HG03469 (cell line): ENCODE results near the gene RBMS1.
"Not testable (repeated sequence)": the region's sequence is repeated elsewhere in the genome, so short reads cannot be mapped to it uniquely, and the experiment has no call there.

Experiments used
- ATAC-seq: cut with Tn5 transposase; IDR thresholded peaks from one replicate; pipeline ENCODE4 v1.9.1; 2021; ENCODE audit warnings: mild to moderate bottlenecking, moderate library complexity, moderate number of reproducible peaks; ENCODE audit not compliant: unreplicated experiment

The RBMS1 gene

GRCh38 chr2:160472839-160473251, 20.8 kb downstream of the RBMS1 start:
- ATAC-seq, result no peak

GRCh38 chr2:160471950-160472349, 21.7 kb downstream of the RBMS1 start:
- no peak for ATAC-seq

DNA sequence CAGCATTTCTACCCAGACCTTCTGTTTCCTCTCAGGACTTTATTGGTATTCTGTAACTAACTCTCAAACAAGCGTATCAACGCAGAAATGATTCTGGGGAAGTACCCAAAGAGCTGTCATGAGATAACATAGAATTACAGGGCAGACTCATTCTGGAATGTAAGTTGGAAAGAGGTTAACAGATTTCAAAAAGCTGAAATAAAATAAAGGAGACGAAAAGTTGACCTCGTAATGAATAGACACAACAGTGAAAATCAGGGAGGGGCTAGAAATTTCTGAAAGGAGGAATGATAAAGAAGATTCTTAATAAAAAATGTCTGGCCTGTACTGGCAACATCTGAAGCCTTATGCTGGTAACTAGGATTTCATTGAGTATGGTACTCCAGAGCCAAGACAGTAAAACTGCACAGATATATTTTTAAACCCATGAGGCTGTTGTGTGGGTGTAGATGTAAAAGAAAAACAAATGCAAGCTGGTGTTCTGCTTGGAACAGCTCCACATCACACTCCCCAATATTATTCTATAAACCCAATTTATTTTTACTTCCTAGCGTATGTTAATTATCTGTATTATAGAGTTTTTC, 23.9 kb downstream of the RBMS1 start:
- ATAC-seq, result no peak

DNA sequence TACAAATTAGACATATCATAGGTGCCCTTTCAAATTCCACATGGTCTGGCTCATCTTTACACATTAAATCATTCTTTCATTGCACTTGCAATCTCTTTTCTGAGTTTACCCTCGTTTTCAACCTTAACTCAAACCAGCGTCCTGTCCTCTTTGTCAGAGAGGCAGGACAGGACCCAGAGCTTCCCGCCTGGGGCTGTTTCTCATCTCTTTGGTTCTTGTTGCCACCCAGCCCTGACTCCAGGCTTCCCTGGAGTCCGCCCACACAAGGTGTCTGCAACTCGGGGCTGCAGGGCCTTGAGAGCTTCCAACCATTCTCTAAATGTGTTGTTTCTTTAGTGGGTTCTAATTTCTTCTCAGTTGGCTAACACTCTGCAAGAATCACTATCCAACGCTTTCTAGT, 24.4 kb downstream of the RBMS1 start:
- no peak for ATAC-seq

DNA sequence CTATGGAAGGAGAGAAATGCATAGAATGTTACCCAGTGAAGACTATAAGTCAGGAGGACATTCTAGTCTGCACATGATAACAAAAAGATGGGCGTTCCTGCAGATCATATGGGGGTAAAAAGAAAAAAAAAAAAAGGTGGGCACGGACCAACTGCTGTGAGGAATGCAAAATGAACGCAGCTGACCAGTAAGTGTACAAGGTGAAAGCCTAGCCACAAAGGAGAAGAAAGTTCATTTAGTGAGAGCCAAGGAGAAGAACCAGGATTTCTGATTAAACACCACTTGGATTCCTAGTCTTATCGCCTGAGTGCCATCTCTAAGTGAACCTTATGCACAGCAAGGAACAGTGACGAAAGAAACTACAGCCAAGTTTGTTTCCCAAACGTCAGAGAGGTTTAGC, 26.5 kb downstream of the RBMS1 start:
- ATAC-seq, result no peak

- ATAC-seq, result no peak
Observed at GRCh38 chr2:160465406-160465805, 28.2 kb downstream of the RBMS1 start.

- no peak for ATAC-seq
Observed at GRCh38 chr2:160465002-160465401, 28.6 kb downstream of the RBMS1 start.

- ATAC-seq, result no peak
Observed at GRCh38 chr2:160464017-160464416, 29.6 kb downstream of the RBMS1 start.

DNA sequence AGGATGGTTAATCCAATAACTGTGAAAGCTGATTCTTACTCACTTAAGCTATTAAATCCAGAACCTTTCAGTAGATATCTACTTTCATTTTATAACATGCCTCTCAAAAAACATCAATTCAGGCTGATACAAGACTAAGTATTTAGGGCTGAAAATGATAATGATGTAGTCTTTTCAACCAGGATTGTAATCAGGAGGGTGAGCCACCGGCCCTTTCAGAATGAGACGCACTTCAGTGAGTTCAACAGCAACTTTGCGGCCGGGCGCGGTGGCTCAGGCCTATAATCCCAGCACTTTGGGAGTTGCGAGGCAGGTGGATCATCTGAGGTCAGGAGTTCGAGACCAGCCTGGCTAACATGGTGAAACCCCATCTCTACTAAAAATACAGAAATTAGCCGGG, 30.4 kb downstream of the RBMS1 start:
- ATAC-seq, result no peak

- no peak for ATAC-seq
Observed at GRCh38 chr2:160460333-160460731, 33.3 kb downstream of the RBMS1 start.

- ATAC-seq, result no peak
Observed at GRCh38 chr2:160459538-160460332, 33.9 kb downstream of the RBMS1 start.

DNA sequence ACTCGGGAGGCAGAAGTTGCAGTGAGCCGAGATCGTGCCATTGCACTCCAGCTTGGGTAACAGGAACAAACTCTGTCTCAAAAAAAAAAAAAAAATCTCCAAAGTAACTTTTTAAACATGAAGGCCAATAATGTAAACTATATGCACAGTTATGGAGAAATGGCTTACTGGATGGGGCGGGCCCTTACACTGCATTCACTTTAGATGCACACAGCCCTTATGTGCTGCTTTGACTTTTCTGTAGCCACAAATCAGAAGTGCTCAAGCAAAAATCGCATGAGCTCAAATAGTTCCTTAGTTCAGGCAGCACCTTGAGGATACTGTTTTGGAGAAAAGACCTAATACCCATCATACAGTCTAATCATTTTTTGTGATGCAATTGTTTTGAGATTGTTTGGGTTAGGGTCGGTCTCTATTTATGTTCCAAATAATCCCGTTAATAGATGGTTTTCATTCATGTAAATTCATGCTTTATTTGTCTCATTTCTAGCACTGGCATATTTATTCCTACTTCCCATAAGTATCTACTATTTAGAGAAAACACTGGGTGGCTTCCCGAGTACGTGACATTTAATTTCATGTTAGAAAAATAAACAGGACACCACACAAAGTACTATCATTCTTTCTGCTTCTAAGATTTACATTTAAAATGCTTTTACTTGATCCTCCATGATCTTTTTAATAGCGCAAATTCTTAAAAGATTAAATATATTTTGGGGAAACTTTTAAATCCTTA, 34.7 kb downstream of the RBMS1 start:
- ATAC-seq, result no peak

- no peak for ATAC-seq
Observed at GRCh38 chr2:160457588-160457987, 36.0 kb downstream of the RBMS1 start.

- no peak for ATAC-seq
Observed at GRCh38 chr2:160454070-160454797, 39.4 kb downstream of the RBMS1 start.

- no peak for ATAC-seq
Observed at GRCh38 chr2:160453111-160453820, 40.3 kb downstream of the RBMS1 start.

DNA sequence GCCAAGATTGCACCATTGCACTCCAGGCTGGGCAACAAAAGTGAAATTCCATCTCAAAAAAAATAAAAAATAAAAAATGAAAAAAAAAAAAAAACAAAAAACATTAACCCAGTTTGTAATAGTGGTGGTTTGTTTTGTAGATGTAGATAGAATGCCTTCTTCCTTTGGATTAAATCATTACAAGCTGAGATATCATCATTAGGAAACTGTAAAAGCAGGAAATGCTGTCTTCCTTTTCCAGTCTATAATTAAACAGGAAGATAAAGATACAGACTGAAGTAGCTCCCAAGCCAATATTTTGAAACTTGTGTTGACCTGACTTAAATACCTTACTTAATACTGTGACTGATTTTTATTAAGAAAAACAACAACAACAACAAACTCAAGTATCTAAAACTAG, 43.1 kb downstream of the RBMS1 start:
- ATAC-seq, result no peak

DNA sequence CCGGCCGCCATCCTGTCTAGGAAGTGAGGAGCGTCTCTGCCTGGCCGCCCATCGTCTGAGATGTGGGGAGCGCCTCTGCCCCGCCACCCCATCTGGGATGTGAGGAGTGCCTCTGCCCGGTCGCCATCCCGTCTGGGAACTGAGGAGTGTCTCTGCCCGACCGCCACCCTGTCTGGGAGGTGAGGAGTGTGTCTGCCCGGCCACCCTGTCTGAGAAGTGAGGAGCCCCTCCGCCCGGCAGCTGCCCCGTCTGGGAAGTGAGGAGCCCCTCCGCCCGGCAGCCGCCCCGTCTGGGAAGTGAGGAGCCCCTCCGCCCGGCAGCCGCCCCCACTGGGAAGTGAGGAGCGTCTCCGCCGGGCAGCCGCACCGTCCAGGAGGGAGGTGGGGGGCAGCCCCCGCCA, 44.8 kb downstream of the RBMS1 start:
- not testable (repeated sequence) for ATAC-seq

DNA sequence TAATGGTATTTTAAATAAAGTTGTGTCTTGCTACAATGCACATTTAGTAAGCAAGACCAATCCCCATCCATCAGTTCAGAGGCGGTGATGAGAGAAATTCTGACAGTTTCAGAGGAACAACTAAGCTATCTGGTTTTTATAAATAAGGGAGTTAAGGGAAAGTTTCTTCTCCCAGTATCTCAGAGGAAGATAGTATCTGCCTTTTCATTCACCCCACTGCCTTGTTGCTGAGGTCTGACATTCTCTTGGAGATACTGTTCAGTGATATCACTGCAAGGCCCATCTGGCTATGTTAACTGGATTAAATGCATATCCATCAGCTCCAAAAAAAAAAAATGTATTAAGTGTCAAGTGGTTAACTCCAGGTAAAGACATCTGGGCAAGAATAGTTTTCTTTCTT, 47.9 kb downstream of the RBMS1 start:
- no peak for ATAC-seq

DNA sequence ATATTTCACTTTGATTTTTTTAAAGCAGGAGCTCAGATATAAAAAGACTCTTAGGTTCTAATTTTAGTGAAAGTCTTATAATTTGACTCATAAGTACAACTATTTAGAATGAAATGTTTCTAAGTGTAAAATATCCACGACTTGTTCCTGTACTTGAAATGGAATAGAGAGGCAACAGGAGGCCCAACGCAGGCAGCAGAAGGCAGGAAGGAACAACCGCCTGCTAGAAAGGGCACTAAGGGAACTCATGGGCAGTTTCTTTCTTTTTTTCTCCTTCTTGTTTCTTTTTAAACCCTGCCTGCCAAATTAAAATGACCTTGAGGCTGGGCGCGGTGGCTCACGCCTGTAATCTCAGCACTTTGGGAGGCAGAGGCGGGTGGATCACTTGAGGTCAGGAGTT, 51.0 kb downstream of the RBMS1 start:
- ATAC-seq, result no peak

- ATAC-seq, result no peak
Observed at GRCh38 chr2:160440888-160441287, 52.7 kb downstream of the RBMS1 start.

DNA sequence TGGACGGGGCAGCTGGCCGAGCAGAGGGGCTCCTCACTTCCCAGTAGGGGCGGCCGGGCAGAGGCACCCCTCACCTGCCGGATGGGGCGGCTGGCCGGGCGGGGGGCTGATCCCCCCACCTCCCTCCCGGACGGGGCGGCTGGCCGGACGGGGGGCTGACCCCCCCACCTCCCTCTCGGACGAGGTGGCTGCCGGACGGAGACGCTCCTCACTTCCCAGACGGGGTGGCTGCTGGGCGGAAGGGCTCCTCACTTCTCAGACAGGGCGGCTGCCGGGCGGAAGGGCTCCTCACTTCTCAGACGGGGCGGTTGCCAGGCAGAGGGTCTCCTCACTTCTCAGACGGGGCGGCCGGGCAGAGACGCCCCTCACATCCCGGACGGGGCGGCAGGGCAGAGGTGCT, 54.6 kb downstream of the RBMS1 start:
- not testable (repeated sequence) for ATAC-seq
